Inflammatory macrophage treated with lipopolysaccharide for 4 hours (primary cell): ENCODE results near the gene KCTD13.
A peak's percentile ranks its signal among the peaks of the same experiment; 100 is the strongest.
"Not testable (repeated sequence)": the region's sequence is repeated elsewhere in the genome, so short reads cannot be mapped to it uniquely, and the experiment has no call there.

ENCODE experiments used
- DNase-seq: peaks from one replicate; pipeline ENCODE4 v3.0.0-alpha.2; 2020

The KCTD13 gene

GRCh38 chr16:29877266-29877961 is 48.6 kb downstream of the KCTD13 start:
- DNase-seq = peak; percentile 79

GRCh38 chr16:29876594-29877249 is 49.3 kb downstream of the KCTD13 start:
- DNase-seq = no peak

GRCh38 chr16:29876217-29876593 is 49.8 kb downstream of the KCTD13 start:
- DNase-seq = no peak

GRCh38 chr16:29875206-29875605 is 50.8 kb downstream of the KCTD13 start:
- no peak for DNase-seq

GRCh38 chr16:29873319-29873718 is 52.7 kb downstream of the KCTD13 start:
- DNase-seq = no peak

GRCh38 chr16:29871822-29872546 is 54.0 kb downstream of the KCTD13 start:
- no peak for DNase-seq

- DNase-seq = not testable (repeated sequence)
Observed at GRCh38 chr16:29869067-29869466, 57.0 kb downstream of the KCTD13 start.

- DNase-seq = no peak
Observed at GRCh38 chr16:29868396-29869009, 57.5 kb downstream of the KCTD13 start.

- no peak for DNase-seq
Observed at GRCh38 chr16:29864205-29864604, 61.8 kb downstream of the KCTD13 start.

GRCh38 chr16:29863669-29863984 is 62.4 kb downstream of the KCTD13 start:
- no peak for DNase-seq

- DNase-seq = peak; percentile 96
Observed at GRCh38 chr16:29862884-29863668, 63.0 kb downstream of the KCTD13 start, which contains the start of gene CDIPT. Gene CDIPT (minus strand): TSS chr16:29863226. CDS start chr16:29862857, 369 bp downstream.

GRCh38 chr16:29862383-29862883 is 63.6 kb downstream of the KCTD13 start:
- peak; percentile 19 for DNase-seq

- no peak for DNase-seq
Observed at GRCh38 chr16:29860218-29860617, 65.8 kb downstream of the KCTD13 start.

GRCh38 chr16:29858974-29859373 is 67.1 kb downstream of the KCTD13 start:
- no peak for DNase-seq

GRCh38 chr16:29858149-29858849 is 67.7 kb downstream of the KCTD13 start:
- DNase-seq = peak; percentile 63

- no peak for DNase-seq
Observed at GRCh38 chr16:29857133-29857760, 68.8 kb downstream of the KCTD13 start.
